H7 (cell line): ENCODE data around the gene MEGF6. TPM values are rescaled to one million over a fixed set of nuclear protein-coding genes. Genes with fewer than 3 reads are reported as not detected.

Experiments used
- DNase-seq: peaks from one replicate; pipeline ENCODE4 v3.0.0; 2012
- H3K27me3 ChIP-seq: 2 replicates; pipeline ENCODE4 v1.6.0; 2011; ENCODE audit warnings: mild to moderate bottlenecking, low read length; ENCODE audit not compliant: control insufficient read depth, insufficient read depth
- H3K36me3 ChIP-seq: replicated peaks from 2 replicates; pipeline ENCODE4 v1.5.1; 2011; ENCODE audit warnings: low read length; ENCODE audit not compliant: control insufficient read depth, insufficient read depth
- H3K4me3 ChIP-seq: 2 replicates; pipeline ENCODE4 v1.5.1; 2011; ENCODE audit warnings: low read depth, mild to moderate bottlenecking, control low read depth, low read length, moderate library complexity; ENCODE audit not compliant: insufficient read depth
- total RNA-seq: library from RNA; depleted of rRNA; stranded (reverse); fragments of >200 nt; shearing (Covaris generic); gene quantifications from 2 replicates; pipeline ENCODE4 v1.2.3, GENCODE V29; 2014

Gene MEGF6
- total RNA-seq, 1 experiment from 2014 or later: 27.1 TPM

DNA sequence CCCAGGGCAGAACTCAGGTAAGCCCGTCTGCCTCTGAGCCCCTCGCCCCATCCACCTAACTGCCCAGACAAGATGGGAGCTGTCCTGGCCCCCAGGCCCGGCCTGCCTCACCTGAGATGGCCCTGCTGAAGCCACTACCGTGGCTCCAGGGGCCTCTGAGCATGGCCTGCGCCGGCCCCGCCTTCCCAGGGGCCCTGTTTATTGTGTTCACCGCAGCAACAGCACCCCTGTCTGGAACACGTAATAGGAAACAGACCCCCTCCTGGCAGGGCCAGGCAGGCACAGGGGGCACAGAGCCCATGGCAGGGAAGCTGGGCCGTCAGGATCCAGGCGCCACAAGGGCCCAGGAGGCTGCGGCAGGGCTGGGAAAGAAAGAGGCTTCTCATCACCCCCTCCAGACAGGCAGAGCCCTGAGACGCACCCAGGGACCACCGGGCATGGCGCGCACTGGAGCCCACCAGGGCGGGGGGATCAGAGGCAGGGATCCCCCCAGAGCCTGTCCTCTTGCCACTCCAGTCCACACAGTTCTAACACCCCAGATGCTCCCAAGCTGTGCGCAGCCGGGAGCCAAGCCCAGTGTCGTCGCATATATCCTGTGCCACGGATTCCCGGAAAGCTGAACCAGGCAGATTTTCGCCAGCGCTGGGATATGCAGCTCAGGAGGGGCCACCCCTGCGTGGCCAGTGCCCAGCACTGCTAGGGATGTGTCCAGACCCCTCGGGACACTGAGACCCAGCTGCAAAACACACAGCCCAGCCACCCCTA, 94.2 kb downstream of the MEGF6 start:
- no peaks in the 10 kb centered on the region for H3K36me3 ChIP-seq
- no peak overlapping the region for H3K4me3 ChIP-seq
- H3K27me3 ChIP-seq: no peaks in the 10 kb centered on the region
- DNase-seq: no peak

DNA sequence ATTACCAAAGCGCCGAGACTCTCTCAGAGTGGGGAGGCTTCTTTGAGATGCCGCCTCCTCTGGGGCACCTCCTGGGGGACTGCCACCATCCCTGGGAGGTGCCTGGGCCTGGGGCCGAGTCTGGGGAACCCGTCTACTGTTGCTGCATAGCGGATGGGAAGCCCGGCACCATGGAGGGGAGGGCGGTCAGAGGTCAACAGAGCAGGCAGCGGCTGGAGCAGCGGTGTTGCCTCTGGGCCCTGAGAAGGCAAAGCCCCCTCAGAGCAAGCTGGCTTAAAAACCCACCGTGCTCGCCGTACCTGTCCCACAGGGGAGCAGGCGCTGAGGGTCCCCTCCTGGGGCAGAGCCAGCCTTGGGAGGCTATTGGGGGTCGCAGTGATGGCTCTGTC, 94.8 kb downstream of the MEGF6 start:
- Histone ChIP-seq H3K36me3 (no peaks in the 10 kb centered on the region), H3K4me3 (no peak overlapping the region), H3K27me3 (no peaks in the 10 kb centered on the region)
- DNase-seq: no peak

DNA sequence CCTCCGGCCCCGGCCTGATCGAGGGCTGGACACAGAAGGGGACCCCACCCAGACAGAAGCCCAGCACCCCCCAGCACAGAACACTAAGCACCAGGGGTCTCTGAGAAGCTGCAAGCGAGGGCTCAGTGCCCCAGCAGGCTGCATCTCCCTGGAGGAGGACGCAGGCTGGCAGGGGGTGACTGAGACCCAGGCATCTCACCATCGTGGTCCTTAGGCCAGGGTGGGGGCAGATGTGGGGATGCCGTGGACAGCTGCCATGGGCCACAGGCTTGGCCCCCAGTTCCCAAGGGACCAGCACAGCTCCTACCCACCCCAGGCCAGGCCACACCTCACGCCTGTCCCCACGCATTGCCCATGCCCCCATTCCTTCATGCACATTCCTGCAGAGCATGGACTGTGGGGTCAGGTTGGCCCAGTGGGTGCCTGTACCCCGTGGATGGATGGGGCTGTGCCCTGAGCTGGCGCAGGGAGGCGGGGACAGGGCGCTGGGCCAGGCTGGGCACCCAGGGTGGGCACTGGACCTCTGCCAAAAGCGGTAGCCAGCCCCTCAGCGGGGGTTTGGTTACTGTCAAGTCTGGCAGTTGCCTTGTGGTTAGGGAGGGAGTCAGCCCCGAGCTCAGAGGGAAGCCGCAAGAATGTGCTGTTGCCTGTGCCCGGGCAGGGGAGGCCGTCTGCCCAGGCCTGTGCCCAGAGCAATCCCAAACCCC, 95.4 kb downstream of the MEGF6 start:
- DNase-seq: no peak
- H3K27me3 ChIP-seq: no peaks in the 10 kb centered on the region
- H3K36me3 ChIP-seq: no peaks in the 10 kb centered on the region
- H3K4me3 ChIP-seq: no peak overlapping the region

DNA sequence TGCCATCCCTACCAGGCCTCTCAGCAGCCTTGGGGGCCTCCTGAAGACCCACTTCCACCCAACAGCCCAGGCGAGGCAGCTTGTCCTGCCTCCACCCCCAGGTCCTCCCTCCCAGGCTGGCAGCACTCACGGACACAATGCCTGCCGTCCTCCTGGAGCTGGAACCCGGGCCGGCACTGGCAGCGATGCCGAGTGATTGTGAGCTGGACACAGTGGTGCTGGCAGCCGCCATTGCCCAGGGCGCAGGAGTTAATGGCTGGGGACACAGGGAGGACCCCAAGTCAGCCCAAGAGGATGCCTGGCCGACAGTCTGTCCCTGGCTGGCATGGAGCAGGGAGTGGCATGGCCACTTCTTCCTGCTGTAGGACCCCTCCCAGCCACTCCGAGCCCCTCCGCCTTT, 96.0 kb downstream of the MEGF6 start:
- Histone ChIP-seq H3K4me3 (no peak overlapping the region), H3K27me3 (no peaks in the 10 kb centered on the region), H3K36me3 (no peaks in the 10 kb centered on the region)
- no peak for DNase-seq

DNA sequence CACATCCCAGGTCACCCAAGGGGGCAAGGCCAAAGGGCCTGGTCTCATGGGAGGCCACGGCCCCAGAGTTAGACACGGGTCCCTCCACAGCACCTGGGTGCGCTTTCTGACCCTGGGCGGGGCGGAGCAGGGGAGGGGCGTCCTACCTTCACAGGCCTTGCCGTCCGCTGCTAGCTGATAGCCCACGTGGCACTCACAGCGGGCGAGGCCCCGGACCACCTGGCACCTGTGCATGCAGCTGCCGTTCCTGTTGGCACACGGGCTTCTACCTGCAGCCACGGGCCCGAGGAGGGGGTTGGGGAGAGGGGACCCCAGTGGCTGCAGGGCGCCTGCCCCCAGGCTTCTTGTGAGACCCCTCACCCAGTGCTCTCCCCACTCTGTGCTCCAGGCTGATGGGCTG, 96.9 kb downstream of the MEGF6 start:
- Histone ChIP-seq H3K4me3 (no peak overlapping the region), H3K36me3 (no peaks in the 10 kb centered on the region), H3K27me3 (no peaks in the 10 kb centered on the region)
- DNase-seq: no peak

DNA sequence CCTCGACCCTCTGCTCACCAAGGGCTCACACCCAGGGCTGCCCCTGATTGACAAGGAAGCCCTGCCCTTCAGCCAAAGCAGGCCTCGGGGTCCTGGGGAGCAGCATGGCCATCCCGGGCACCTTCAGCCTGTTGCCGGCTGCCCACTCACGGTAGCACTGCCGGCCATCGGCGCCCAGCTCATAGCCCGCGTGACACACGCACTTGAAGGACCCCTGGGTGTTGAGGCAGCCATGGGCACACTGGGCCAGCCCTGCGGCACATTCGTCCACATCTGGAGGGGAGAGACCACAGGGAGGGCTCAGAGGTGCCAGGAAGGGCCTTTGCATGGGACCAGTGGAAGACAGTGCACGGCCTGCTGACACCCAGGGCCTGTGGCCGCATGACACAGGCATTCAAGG, 99.5 kb downstream of the MEGF6 start:
- no peaks in the 10 kb centered on the region for H3K36me3 ChIP-seq
- no peak overlapping the region for H3K4me3 ChIP-seq
- no peak for DNase-seq
- H3K27me3 ChIP-seq: no peaks in the 10 kb centered on the region

DNA sequence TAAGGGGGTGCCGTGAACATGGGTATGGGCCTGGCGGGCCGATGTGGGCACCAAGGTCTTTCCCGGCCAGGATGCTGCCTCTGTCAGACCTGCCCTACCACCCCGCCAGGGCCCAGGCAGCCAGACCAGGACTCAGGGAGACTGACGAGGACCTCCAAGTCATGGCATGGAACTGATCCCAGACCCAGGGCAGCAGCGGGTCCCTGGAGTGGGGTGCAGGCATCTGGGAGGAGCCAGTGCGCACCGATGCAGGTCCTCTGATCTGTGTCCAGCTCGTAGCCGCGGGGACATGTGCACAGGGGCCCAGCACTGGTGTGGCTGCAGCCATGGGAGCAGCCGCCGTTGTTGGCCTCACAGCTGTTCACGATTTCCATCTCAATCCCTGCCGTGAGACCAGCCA, 100.0 kb downstream of the MEGF6 start:
- DNase-seq: no peak
- H3K36me3 ChIP-seq: no peaks in the 10 kb centered on the region
- H3K4me3 ChIP-seq: no peak overlapping the region
- H3K27me3 ChIP-seq: no peaks in the 10 kb centered on the region

DNA sequence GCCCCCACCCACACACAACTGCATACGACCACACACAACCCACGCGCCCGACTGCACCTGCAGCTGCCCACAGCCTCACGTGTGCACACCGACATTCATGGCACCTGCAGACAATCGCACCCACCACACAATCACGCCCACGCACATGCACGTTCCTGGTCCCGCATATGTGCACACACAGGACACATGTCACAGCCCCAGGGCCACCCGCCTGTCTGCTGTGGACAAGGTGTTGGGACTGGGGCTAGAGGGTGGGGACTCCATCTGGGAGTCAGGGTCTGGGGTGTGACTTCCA, 100.4 kb downstream of the MEGF6 start:
- Histone ChIP-seq H3K4me3 (no peak overlapping the region), H3K36me3 (no peaks in the 10 kb centered on the region), H3K27me3 (no peaks in the 10 kb centered on the region)
- no peak for DNase-seq

DNA sequence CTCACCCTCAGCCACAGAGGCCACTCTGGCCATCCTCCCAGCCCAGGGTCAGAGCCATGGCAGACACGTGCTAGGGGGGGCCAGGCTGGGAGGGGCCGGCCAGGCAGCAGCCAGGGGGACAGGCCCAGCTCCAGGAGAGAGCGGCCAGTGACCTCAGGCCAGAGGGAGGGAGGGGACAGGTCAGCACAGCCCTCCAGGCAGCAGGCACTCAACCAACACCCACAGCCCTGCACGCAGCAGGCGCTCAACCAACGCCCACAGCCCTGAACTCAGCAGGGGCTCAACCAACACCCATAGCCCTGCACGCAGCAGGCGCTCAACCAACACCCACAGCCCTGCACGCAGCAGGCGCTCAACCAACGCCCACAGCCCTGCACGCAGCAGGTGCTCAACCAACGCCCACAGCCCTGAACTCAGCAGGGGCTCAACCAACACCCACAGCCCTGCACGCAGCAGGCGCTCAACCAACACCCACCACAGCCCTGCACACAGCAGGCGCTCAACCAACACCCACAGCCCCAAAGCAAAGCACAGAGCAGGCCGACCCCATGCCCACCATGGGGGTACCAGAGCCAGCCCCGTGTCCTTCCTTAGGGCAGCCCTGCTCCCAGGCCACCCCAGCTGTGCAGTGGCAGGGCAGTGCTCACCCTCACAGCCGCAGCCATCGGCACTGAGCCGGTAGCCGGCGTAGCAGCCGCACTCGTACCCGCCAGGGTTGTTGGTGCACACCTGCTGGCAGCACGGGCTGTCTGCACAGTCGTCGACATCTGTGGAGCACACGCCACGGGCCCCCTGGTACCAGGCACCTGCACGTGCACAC, 101.0 kb downstream of the MEGF6 start:
- DNase-seq: no peak
- no peak overlapping the region for H3K4me3 ChIP-seq
- no peaks in the 10 kb centered on the region for H3K27me3 ChIP-seq
- H3K36me3 ChIP-seq: no peaks in the 10 kb centered on the region

DNA sequence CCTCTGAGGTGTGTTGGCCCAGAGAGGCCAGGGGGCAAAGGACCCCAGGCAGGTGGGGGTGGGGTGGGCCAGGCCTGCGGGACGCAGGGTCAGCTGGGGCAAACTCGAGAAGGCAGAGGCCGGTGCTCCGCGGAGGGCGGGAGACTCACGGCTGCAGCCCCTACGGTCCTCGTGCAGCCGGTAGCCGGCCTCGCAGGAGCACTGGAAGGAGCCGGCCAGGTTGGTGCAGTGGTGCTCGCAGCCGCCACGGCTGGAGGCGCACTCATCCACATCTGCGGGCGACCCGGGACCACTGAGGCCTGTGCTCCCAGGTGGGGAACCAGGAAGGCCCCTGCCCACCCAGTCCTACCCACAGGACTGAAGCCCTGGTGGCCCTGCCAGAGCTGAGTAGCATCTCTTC, 101.6 kb downstream of the MEGF6 start:
- DNase-seq: no peak
- Histone ChIP-seq H3K36me3 (no peaks in the 10 kb centered on the region), H3K4me3 (no peak overlapping the region), H3K27me3 (no peaks in the 10 kb centered on the region)

DNA sequence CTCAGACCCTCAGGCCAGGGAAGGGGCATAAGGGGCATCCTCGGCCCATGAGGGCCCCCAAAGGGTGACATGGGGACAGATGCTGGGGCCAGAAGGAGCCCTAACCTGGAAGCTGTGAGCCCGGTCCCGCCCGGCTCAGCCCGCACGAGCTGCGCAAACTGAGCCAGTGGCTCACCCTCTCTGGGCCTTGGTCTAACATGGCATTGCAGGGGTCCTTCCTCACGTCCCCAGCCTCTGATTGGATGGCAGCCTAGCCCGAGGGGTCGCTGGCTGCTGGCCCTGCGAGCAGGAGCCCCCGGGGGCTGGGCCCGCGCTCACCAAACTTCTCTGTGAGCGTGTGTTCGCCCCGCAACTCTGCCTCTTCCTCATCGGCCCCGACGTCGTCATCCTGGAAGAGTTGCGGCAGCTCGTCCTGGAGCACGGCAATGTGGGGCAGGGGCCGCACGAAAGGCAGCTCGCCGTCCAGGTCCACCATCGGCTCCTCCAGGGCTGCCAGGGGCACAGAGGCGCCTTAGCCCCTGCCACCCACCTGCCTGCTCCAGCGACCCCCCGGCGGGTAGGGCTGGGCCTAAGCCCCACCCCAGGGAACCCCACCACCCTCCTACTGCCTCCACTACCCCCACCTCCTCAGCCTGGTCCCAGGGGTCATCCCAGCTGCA, 102.4 kb downstream of the MEGF6 start:
- no peak for DNase-seq
- Histone ChIP-seq H3K27me3 (no peaks in the 10 kb centered on the region), H3K4me3 (no peak overlapping the region), H3K36me3 (no peaks in the 10 kb centered on the region)

DNA sequence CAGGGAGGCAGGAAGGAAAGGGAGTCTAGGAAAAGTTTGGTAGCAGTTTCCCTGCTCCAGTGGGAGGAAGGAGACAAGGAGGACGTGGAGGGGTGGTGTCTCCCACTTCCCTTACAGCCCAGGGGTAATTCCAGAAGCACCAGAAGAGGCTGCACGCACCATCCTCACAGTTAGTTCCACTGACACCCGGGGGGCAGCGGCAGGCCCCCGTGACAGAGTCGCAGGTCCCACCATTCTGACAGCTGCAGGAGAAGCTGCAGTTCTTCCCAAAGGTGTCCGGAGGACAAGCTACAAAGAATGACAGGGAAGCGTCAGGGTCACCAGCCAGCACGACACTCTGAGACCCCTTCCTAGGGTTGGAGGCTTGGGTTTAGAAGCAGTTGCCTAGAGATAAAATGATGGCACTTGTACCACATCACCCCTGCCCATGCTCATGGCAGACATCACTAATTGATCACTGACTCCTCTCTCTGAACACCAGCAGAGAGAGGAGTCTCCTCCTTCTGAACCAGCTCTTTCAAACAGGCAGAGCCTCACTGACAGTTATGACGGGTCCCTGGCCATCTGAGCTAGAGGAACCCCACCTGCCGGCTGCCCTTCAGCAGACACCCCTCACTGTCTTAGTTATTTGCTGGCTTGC, 103.6 kb downstream of the MEGF6 start:
- Histone ChIP-seq H3K27me3 (no peaks in the 10 kb centered on the region), H3K36me3 (no peaks in the 10 kb centered on the region), H3K4me3 (no peak overlapping the region)
- no peak for DNase-seq

DNA sequence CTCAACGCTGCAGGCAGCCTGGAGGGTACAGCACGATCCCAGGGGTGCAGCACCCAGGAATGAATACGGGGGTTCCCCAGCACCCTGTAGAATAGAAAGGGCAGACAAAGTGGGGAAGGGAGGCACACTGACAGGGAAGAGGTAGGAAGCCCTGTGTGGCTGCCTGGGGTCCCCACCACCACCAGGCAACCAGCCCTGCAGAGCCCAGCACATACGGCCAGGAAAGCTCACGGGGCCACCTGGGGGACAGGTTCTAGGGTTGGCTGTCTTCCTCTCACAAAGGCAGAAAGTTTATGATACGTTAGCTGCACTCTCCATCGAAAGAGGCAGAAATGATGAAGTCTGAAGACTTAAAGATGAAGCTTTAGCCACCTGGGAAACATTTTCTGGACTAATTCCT, 104.4 kb downstream of the MEGF6 start:
- no peaks in the 10 kb centered on the region for H3K27me3 ChIP-seq
- H3K36me3 ChIP-seq: no peaks in the 10 kb centered on the region
- DNase-seq: no peak
- no peak overlapping the region for H3K4me3 ChIP-seq

DNA sequence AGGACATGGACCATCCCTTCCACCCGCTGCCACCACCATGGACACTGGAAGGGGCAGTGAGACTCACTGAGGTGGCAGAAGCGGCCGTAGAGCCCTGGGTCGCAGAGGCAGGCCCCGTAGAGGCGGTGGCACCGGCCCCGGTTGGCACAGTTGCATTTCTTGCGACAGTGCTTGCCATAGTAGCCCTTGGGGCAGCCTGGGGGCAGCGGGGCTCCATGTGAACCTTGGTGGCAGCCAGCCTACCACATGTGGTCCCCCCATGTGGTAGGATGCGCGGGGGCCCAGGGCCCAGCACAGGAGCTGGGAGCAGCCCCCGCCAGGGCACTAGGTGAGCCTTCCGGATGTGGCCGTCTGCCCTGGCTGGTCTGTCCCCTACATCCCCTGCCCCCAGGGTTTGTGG, 105.3 kb downstream of the MEGF6 start:
- no peaks in the 10 kb centered on the region for H3K36me3 ChIP-seq
- DNase-seq: no peak
- H3K27me3 ChIP-seq: no peaks in the 10 kb centered on the region
- no peak overlapping the region for H3K4me3 ChIP-seq
